ENCODE measurements around the gene ATCAY.

DNA sequence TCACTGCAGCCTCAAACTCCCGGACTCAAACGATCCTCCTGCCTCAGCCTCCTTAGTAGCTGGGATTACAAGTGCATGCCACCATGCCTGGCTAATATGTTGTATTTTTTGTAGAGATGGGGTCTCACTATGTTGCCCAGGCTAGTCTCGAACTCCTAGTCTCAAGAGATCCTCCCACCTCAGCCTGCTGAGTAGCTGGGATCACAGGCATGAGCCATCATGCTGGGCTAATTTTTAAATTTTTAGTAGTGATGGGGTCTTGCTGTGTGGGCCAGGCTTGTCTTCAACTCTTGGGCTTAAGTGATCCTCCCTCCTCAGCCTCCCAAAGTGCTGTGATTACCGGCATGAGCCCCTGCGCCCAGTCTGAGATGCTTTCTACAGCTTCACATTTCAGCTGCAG, 15.3 kb downstream of the ATCAY start:
- TF ChIP-seq, protein P1, sequence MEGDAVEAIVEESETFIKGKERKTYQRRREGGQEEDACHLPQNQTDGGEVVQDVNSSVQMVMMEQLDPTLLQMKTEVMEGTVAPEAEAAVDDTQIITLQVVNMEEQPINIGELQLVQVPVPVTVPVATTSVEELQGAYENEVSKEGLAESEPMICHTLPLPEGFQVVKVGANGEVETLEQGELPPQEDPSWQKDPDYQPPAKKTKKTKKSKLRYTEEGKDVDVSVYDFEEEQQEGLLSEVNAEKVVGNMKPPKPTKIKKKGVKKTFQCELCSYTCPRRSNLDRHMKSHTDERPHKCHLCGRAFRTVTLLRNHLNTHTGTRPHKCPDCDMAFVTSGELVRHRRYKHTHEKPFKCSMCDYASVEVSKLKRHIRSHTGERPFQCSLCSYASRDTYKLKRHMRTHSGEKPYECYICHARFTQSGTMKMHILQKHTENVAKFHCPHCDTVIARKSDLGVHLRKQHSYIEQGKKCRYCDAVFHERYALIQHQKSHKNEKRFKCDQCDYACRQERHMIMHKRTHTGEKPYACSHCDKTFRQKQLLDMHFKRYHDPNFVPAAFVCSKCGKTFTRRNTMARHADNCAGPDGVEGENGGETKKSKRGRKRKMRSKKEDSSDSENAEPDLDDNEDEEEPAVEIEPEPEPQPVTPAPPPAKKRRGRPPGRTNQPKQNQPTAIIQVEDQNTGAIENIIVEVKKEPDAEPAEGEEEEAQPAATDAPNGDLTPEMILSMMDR (conservative IDR thresholded peaks at IDR 0.05; ENCODE audit: low read depth, low read length) = no peak
- no peak for TF ChIP-seq EZH2 (IDR thresholded peaks at IDR 0.05; ENCODE audit: low read length, unreplicated experiment)
